Activated naive CD4-positive, alpha-beta T cell (primary cell): ENCODE results near the gene GRIP1.
"Not testable (repeated sequence)": the region's sequence is repeated elsewhere in the genome, so short reads cannot be mapped to it uniquely, and the experiment has no call there.

Experiments used
- DNase-seq, 4 experiments: peaks; one replicate each; lab custom pipeline; 2025; lab: John Stamatoyannopoulos, UW

The GRIP1 gene

GRCh38 chr12:66323017-66323416, 355.9 kb downstream of the GRIP1 start:
- DNase-seq = no peak

- no peak for DNase-seq
Measured at GRCh38 chr12:66321435-66321834, 357.4 kb downstream of the GRIP1 start.

- no peak for DNase-seq
Measured at GRCh38 chr12:66320996-66321395, 357.9 kb downstream of the GRIP1 start.

GRCh38 chr12:66319266-66319954, 359.5 kb downstream of the GRIP1 start:
- no peak for DNase-seq

- DNase-seq = no peak
Measured at GRCh38 chr12:66314278-66314677, 364.6 kb downstream of the GRIP1 start.

- DNase-seq = no peak
Measured at GRCh38 chr12:66312189-66312588, 366.7 kb downstream of the GRIP1 start.

GRCh38 chr12:66309606-66310005, 369.3 kb downstream of the GRIP1 start:
- DNase-seq = no peak

GRCh38 chr12:66304296-66304900, 374.5 kb downstream of the GRIP1 start:
- DNase-seq = no peak

GRCh38 chr12:66303316-66303804, 375.5 kb downstream of the GRIP1 start:
- DNase-seq = not testable (repeated sequence)

- no peak for DNase-seq
Measured at GRCh38 chr12:66302827-66303169, 376.1 kb downstream of the GRIP1 start.

- peak; percentile 89 to 94 (median 91) for DNase-seq
Measured at GRCh38 chr12:66301944-66302826, 376.7 kb downstream of the GRIP1 start, which contains the start of gene HELB. Gene HELB, plus strand, starts transcription at chr12:66302493. Its CDS starts 111 bp downstream, at chr12:66302604.

- DNase-seq = no peak
Measured at GRCh38 chr12:66297923-66298322, 381.0 kb downstream of the GRIP1 start.
